ENCODE measurements around the gene CISD2. TPM values are rescaled to one million over a fixed set of nuclear protein-coding genes. Genes with fewer than 3 reads are reported as not detected.

The CISD2 gene
- total and polyA plus RNA-seq, 2 of the 4 experiments (the other 2 are of a cell fraction), result 7.0 to 14.4 TPM

DNA sequence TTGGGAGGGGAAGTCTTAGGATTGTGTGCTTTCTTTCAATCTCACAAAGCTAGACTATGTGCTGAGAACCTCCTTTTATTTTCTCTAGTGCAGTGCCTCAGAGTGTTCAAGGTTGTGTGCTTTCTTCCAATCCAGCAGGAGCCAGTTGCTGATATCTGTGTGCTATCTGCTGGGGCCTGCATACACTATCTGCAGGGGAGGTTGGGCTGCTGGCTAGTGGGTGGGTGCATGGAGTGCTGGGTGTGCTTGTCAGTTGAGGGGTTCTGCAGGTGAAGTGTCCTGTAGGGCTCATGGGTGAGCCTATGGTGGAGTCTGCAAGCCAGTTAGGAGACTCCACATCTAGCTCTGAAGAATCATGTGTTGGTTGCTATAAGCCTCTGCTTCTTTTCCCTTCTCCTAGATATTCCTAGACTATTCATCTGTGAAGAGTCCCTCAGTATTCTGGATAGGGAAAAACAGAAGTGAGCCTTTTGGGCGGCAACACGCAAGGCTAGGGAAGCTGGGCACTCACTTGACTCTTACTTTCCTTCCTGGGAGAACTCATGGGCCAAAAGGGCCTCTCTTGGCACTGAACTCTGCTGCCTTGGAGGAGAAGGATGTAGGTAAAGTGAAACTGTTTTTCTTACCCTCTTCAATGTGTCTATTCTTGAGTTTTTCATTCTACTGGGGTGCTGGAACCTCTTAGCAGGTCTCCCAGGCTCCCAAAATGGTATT is 8.0 kb upstream of the CISD2 start:
- H2AK9ac ChIP-seq (replicated peaks; ENCODE audit: low read depth, low read length, poor library complexity), result no peak overlapping the region
- H3K79me1 ChIP-seq (ENCODE audit: low read depth in 1 of 2, low read length in 2 of 2), result no peaks in the 10 kb centered on the region; a peak in 1 of 4 replicates
- no peak overlapping the region for H4K5ac ChIP-seq (ENCODE audit: low read depth, low read length)
- no peak overlapping the region for H3K4me2 ChIP-seq (ENCODE audit: low read depth, low read length)
- BruUV-seq (replicated peaks), result no TSS peak
- H3K9ac ChIP-seq (ENCODE audit: low read depth, low read length), result no peak overlapping the region
- TF ChIP-seq, protein P1, sequence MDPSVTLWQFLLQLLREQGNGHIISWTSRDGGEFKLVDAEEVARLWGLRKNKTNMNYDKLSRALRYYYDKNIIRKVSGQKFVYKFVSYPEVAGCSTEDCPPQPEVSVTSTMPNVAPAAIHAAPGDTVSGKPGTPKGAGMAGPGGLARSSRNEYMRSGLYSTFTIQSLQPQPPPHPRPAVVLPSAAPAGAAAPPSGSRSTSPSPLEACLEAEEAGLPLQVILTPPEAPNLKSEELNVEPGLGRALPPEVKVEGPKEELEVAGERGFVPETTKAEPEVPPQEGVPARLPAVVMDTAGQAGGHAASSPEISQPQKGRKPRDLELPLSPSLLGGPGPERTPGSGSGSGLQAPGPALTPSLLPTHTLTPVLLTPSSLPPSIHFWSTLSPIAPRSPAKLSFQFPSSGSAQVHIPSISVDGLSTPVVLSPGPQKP (IDR thresholded peaks at IDR 0.05; ENCODE audit: borderline replicate concordance, low read depth, low read length), result no peak
- TF ChIP-seq, protein P2, sequence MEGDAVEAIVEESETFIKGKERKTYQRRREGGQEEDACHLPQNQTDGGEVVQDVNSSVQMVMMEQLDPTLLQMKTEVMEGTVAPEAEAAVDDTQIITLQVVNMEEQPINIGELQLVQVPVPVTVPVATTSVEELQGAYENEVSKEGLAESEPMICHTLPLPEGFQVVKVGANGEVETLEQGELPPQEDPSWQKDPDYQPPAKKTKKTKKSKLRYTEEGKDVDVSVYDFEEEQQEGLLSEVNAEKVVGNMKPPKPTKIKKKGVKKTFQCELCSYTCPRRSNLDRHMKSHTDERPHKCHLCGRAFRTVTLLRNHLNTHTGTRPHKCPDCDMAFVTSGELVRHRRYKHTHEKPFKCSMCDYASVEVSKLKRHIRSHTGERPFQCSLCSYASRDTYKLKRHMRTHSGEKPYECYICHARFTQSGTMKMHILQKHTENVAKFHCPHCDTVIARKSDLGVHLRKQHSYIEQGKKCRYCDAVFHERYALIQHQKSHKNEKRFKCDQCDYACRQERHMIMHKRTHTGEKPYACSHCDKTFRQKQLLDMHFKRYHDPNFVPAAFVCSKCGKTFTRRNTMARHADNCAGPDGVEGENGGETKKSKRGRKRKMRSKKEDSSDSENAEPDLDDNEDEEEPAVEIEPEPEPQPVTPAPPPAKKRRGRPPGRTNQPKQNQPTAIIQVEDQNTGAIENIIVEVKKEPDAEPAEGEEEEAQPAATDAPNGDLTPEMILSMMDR (conservative IDR thresholded peaks at IDR 0.05; ENCODE audit: low read depth, low read length), result no peak
- no peak for TF ChIP-seq NFE2L2 (IDR thresholded peaks at IDR 0.05; ENCODE audit: low read depth, low read length)
- TF ChIP-seq MAZ (IDR thresholded peaks at IDR 0.05; ENCODE audit: borderline replicate concordance, low read depth, low read length), result no peak
- H3K9me3 ChIP-seq (ENCODE audit: control insufficient read depth, insufficient read depth, low read length), result peaks cover 3% of the 10 kb centered on the region; the same call in 1 of the 2 replicates
- H4K91ac ChIP-seq (ENCODE audit: insufficient read depth, low read depth, low read length), result no peak overlapping the region
- intact Hi-C loops (cut with micrococcal nuclease), result no loop called here
- no peak overlapping the region for H2BK5ac ChIP-seq (ENCODE audit: low read depth, low read length, poor library complexity, severe bottlenecking)
- no peak overlapping the region for H3K4ac ChIP-seq (ENCODE audit: low read depth, low read length)
- H2BK15ac ChIP-seq (ENCODE audit: low read depth, low read length), result no peak overlapping the region
- POLR2A ChIA-PET (ENCODE audit: unreplicated experiment), result no interaction called here
- ATAC-seq (ENCODE audit: low read depth), result no peak
- H2BK120ac ChIP-seq (ENCODE audit: low read depth, low read length), result no peak overlapping the region
- H2AFZ ChIP-seq (replicated peaks; ENCODE audit: low read length, poor library complexity), result no peak overlapping the region
- no peak for DNase-seq
- no peak overlapping the region for H3K18ac ChIP-seq (ENCODE audit: low read depth, low read length)
- no peak overlapping the region for H2BK20ac ChIP-seq (ENCODE audit: low read depth, low read length)
- no peak overlapping the region for H3K56ac ChIP-seq (ENCODE audit: extremely low read depth, insufficient read depth, low read length)
- H3K14ac ChIP-seq (replicated peaks; ENCODE audit: low read depth, low read length), result no peak overlapping the region
- no peaks in the 10 kb centered on the region for H3K4me1 ChIP-seq (ENCODE audit: control insufficient read depth, insufficient read depth, low read length)
- no peaks in the 10 kb centered on the region for H3K36me3 ChIP-seq (ENCODE audit: control insufficient read depth, insufficient read depth, low read length)
- no peak overlapping the region for H3K23ac ChIP-seq (ENCODE audit: low read depth, low read length)
- H3K9me1 ChIP-seq (ENCODE audit: insufficient read depth, low read length), result no peaks in the 10 kb centered on the region
- no peak overlapping the region for H4K8ac ChIP-seq (ENCODE audit: low read depth in 2 of 2, low read length in 2 of 2)
- in situ Hi-C loops (cut with MboI; ENCODE audit: low sequenced_read_pairs), result no loop called here
- no peak overlapping the region for H3K4me3 ChIP-seq (ENCODE audit: insufficient read depth, low read depth, low read length)
- CTCF ChIA-PET, result no interaction called here
- no peaks in the 10 kb centered on the region for H4K20me1 ChIP-seq (ENCODE audit: insufficient read depth, low read length)
- WGBS, 2 experiments (ENCODE audit: extremely low coverage in 2 of 2, insufficient read length in 1 of 2), result no CpG with 5 or more reads among the region's 2 CpGs
- dilution Hi-C loops (cut with HindIII; ENCODE audit: low sequenced_read_pairs, unreplicated experiment), result no loop called here
- no peak overlapping the region for H3K27ac ChIP-seq (ENCODE audit: insufficient read depth, low read length)
- H3K27me3 ChIP-seq (ENCODE audit: control insufficient read depth, insufficient read depth, low read length), result no peaks in the 10 kb centered on the region
- no peak overlapping the region for H2AK5ac ChIP-seq (ENCODE audit: low read depth, low read length)
